HCT116 (cell line): Measurements from ENCODE around the gene GHRHR. TPM values are rescaled to one million over a fixed set of nuclear protein-coding genes. Genes with fewer than 3 reads are reported as not detected.

Experiments used
- ATAC-seq: fragments of 200-7000 bp; cut with Tn5 transposase; 2 replicates; pipeline ENCODE4 v1.9.1; 2020; ENCODE audit warnings: mild to moderate bottlenecking, moderate library complexity
- BruUV-seq: library from RNA; stranded (reverse); fragments of 400-500 nt; replicated peaks from 2 replicates; lab custom pipeline; 2021; lab: Mats Ljungman, UMichigan
- CTCF ChIA-PET: fragments of 300-600 bp; sonication (Branson Sonifier 250); formaldehyde crosslinking; loops from one replicate; lab custom pipeline; 2021; ENCODE audit warnings: antibody characterized with exemption; lab: Charles Lee
- POLR2A ChIA-PET: fragments of 300-600, 350-600 bp; sonication (Branson Sonifier 250); formaldehyde crosslinking; loops from one replicate; lab custom pipeline; 2021; ENCODE audit warnings: antibody characterized with exemption; lab: Charles Lee
- RAD21 ChIA-PET, 2 experiments: fragments of 300-600 bp; sonication (Branson Sonifier 250); formaldehyde crosslinking; loops; one replicate each; lab custom pipeline; 2023; ENCODE audit warnings: low total read pairs in 2 of 2; ENCODE audit not compliant: uncharacterized antibody in 2 of 2, unreplicated experiment in 2 of 2, low non-redundant PET in 1 of 2; lab: Charles Lee
- DNase-seq: peaks from one replicate; pipeline ENCODE4 v3.0.0-alpha.2; 2010; ENCODE audit warnings: low read depth, low spot score
- H2AFZ ChIP-seq: fragments of 200-600 bp; shearing (Covaris generic), sonication (generic); 2 replicates; pipeline ENCODE4 v1.6.1; 2017; ENCODE audit warnings: low read depth, mixed run types, mixed read lengths, antibody characterized with exemption, low read length; ENCODE audit not compliant: poor library complexity, severe bottlenecking
- H3K27ac ChIP-seq: 2 replicates; pipeline ENCODE4 v1.5.1; 2012; ENCODE audit warnings: low read depth, low read length
- H3K27me3 ChIP-seq: fragments of 200-600 bp; sonication (generic); 2 replicates; pipeline ENCODE4 v1.6.1; 2016; ENCODE audit warnings: mixed run types, low read length, mixed read lengths; ENCODE audit not compliant: insufficient read depth
- H3K36me3 ChIP-seq, 2 experiments: fragments of 200-500 bp in 1 of 2; fragments of 200-600 bp in 1 of 2; sonication (Bioruptor generic) in 1 of 2; sonication (generic) in 1 of 2; 2 replicates each; pipeline versions ENCODE4 v1.5.1 to v1.6.1; 2014 to 2016; ENCODE audit warnings: low read length in 2 of 2, inconsistent platforms in 1 of 2, mixed read lengths in 1 of 2, mixed run types in 1 of 2; ENCODE audit not compliant: insufficient read depth in 2 of 2, control insufficient read depth in 1 of 2
- H3K4me1 ChIP-seq, 2 experiments: fragments of 200-600 bp in 1 of 2; sonication (generic) in 1 of 2; 2 replicates each; pipeline versions ENCODE4 v1.5.1 to v1.6.1; 2012 to 2017; ENCODE audit warnings: low read length in 2 of 2, inconsistent platforms in 1 of 2, mild to moderate bottlenecking in 1 of 2, mixed read lengths in 1 of 2, mixed run types in 1 of 2, moderate library complexity in 1 of 2; ENCODE audit not compliant: insufficient read depth in 2 of 2, control insufficient read depth in 1 of 2
- H3K4me2 ChIP-seq: fragments of 200-600 bp; sonication (generic); 2 replicates; pipeline ENCODE4 v1.6.1; 2017; ENCODE audit warnings: mixed run types, low read length, mixed read lengths
- H3K4me3 ChIP-seq, 2 experiments: fragments of 200-600 bp in 1 of 2; sonication (generic) in 1 of 2; replicated peaks in 1 of 2; 2 replicates each; pipeline ENCODE4 v1.5.1; 2011 to 2016; ENCODE audit warnings: low read length in 2 of 2, control low read depth in 1 of 2, low read depth in 1 of 2, mild to moderate bottlenecking in 1 of 2, mixed read lengths in 1 of 2, mixed run types in 1 of 2
- H3K79me2 ChIP-seq: fragments of 200-600 bp; sonication (generic); 2 replicates; pipeline ENCODE4 v1.6.1; 2017; ENCODE audit warnings: mild to moderate bottlenecking, mixed run types, low read length, moderate library complexity, mixed read lengths; ENCODE audit not compliant: insufficient read depth
- H3K9ac ChIP-seq: fragments of 200-600 bp; sonication (generic); 2 replicates; pipeline ENCODE4 v1.6.1; 2016; ENCODE audit warnings: low read length, mixed read lengths
- H3K9me2 ChIP-seq: fragments of 200-600 bp; sonication (generic), shearing (Covaris generic); 2 replicates; pipeline ENCODE4 v1.6.1; 2017; ENCODE audit warnings: mixed run types, mild to moderate bottlenecking, moderate library complexity; ENCODE audit not compliant: insufficient read depth
- H3K9me3 ChIP-seq, 2 experiments: fragments of 200-500 bp in 1 of 2; fragments of 200-600 bp in 1 of 2; sonication (Bioruptor generic) in 1 of 2; sonication (generic) in 1 of 2; 2 replicates each; pipeline ENCODE4 v1.6.1; 2014 to 2017; ENCODE audit warnings: low read length in 2 of 2, mixed read lengths in 2 of 2, inconsistent platforms in 1 of 2, low read depth in 1 of 2, mild to moderate bottlenecking in 1 of 2, mixed run types in 1 of 2, moderate library complexity in 1 of 2; ENCODE audit not compliant: control insufficient read depth in 1 of 2, insufficient read depth in 1 of 2
- H4K20me1 ChIP-seq: fragments of 200-600 bp; sonication (generic), shearing (Covaris generic); 2 replicates; pipeline ENCODE4 v1.6.1; 2017; ENCODE audit warnings: mixed run types, mild to moderate bottlenecking, moderate library complexity; ENCODE audit not compliant: insufficient read depth
- CBX3 ChIP-seq: IDR thresholded peaks from 2 replicates; pipeline ENCODE4 v1.6.1; 2012; ENCODE audit warnings: low read depth
- SIN3A ChIP-seq: IDR thresholded peaks from 2 replicates; pipeline ENCODE4 v1.6.1; 2012; ENCODE audit warnings: low read depth
- YY1 ChIP-seq: IDR thresholded peaks from 2 replicates; pipeline ENCODE4 v1.6.1; 2011; ENCODE audit warnings: low read length, low read depth, moderate library complexity, mild to moderate bottlenecking; ENCODE audit not compliant: insufficient replicate concordance; ENCODE audit errors: extremely low read depth
- ZNF274 ChIP-seq: fragments of 200-500 bp; sonication (Bioruptor generic); IDR thresholded peaks from 2 replicates; pipeline ENCODE4 v1.6.1; 2014; ENCODE audit warnings: mild to moderate bottlenecking, low read depth, low read length, inconsistent platforms
- intact Hi-C: fragments of 100-400 bp; cut with micrococcal nuclease; formaldehyde crosslinking; loops from 2 replicates; pipeline ENCODE4 v1.10.0; 2022
- total RNA-seq: library from RNA; stranded (reverse); gene quantifications from one replicate; pipeline ENCODE4 v1.2.1, GENCODE V29; 2021; ENCODE audit not compliant: unreplicated experiment

GHRHR gene
- total RNA-seq, 1 experiment from 2014 or later: not detected

- intact Hi-C loops: no loop called here
Measured at GRCh38 chr7:31028417-31028992, 64.8 kb downstream of the GHRHR start.

More at GRCh38 chr7:31028417-31028992, 64.8 kb downstream of the GHRHR start:
- DNase-seq: no peak
- ATAC-seq: no peak
- ChIA-PET CTCF (no interaction called here), RAD21 (no interaction called here), POLR2A (no interaction called here)
- BruUV-seq: no TSS peak
- Histone ChIP-seq H3K27me3 (peaks cover 3% of the 10 kb centered on the region; the same call in 1 of the 2 replicates), H3K27ac (no peak overlapping the region), H3K4me2 (no peak overlapping the region), H3K36me3 (no peaks in the 10 kb centered on the region), H3K9me2 (no peaks in the 10 kb centered on the region), H3K4me3 (no peak overlapping the region), H3K9ac (no peak overlapping the region), H3K9me3 (no peaks in the 10 kb centered on the region), H3K79me2 (no peaks in the 10 kb centered on the region), H2AFZ (no peak overlapping the region), H4K20me1 (no peaks in the 10 kb centered on the region), H3K4me1 (no peaks in the 10 kb centered on the region)
- TF ChIP-seq YY1 (no peak), SIN3A (no peak), ZNF274 (no peak), CBX3 (no peak)

Other genes starting within 250 kb of the GHRHR start
- gene INMT, start 211.8 kb upstream of the GHRHR start, total RNA-seq: 0.32 TPM
- gene MINDY4, start 192.5 kb upstream of the GHRHR start, total RNA-seq: 6.1 TPM
- 2.0 TPM for gene AQP1, start 52.1 kb upstream of the GHRHR start, total RNA-seq
- gene ADCYAP1R1, start 88.4 kb downstream of the GHRHR start, total RNA-seq: 0.12 TPM